Naive thymus-derived CD8-positive, alpha-beta T cell (primary cell): ENCODE data around the gene PROSER1. TPM values are rescaled to one million over a fixed set of nuclear protein-coding genes. Genes with fewer than 3 reads are reported as not detected.
A peak's percentile ranks its signal among the peaks of the same experiment; 100 is the strongest.
"Not testable (repeated sequence)": the region's sequence is repeated elsewhere in the genome, so short reads cannot be mapped to it uniquely, and the experiment has no call there.

Experiments
- ATAC-seq, 2 donors: fragments of 150-1000 bp; cut with Tn5 transposase in 1 of 2; sonication (Bioruptor Pico), chemical (Tn5 transposase) in 1 of 2; 1 replicate in 1 of 2; 2 replicates in 1 of 2; pipeline ENCODE4 v1.10.0; 2021; ENCODE audit warnings: mild to moderate bottlenecking in 2 of 2, moderate library complexity in 2 of 2
- POLR2A ChIA-PET: fragments of 350-600 bp; sonication (Branson Sonifier 250); formaldehyde crosslinking; loops from one replicate; lab custom pipeline; 2021; ENCODE audit warnings: antibody characterized with exemption; lab: Charles Lee
- DNase-seq, 10 donors: peaks; one replicate each; pipeline versions ENCODE4 v3.0.0 to v3.0.0-alpha.2; 2020 to 2022
- H3K27ac Mint-ChIP-seq, 10 donors: one replicate each; pipeline ENCODE4 v1.8.0; 2020 to 2022; ENCODE audit warnings: mild to moderate bottlenecking in 10 of 10, mixed read lengths in 10 of 10, moderate library complexity in 4 of 10, inconsistent platforms in 1 of 10
- H3K27me3 Mint-ChIP-seq, 5 donors: one replicate each; pipeline ENCODE4 v1.8.0; 2021 to 2022; ENCODE audit warnings: mixed read lengths in 5 of 5
- H3K36me3 Mint-ChIP-seq, 3 donors: one replicate each; pipeline ENCODE4 v1.8.0; 2020 to 2022; ENCODE audit warnings: mixed read lengths in 3 of 3, mild to moderate bottlenecking in 2 of 3, inconsistent platforms in 1 of 3
- H3K4me1 Mint-ChIP-seq, 4 donors: one replicate each; pipeline ENCODE4 v1.8.0; 2021 to 2022; ENCODE audit warnings: mixed read lengths in 4 of 4
- H3K4me3 Mint-ChIP-seq, 10 donors: one replicate each; pipeline ENCODE4 v1.8.0; 2020 to 2022; ENCODE audit warnings: mild to moderate bottlenecking in 10 of 10, mixed read lengths in 10 of 10, moderate library complexity in 6 of 10, inconsistent platforms in 1 of 10
- H3K9me3 Mint-ChIP-seq, 9 donors: one replicate each; pipeline ENCODE4 v1.8.0; 2020 to 2022; ENCODE audit warnings: mixed read lengths in 9 of 9, mild to moderate bottlenecking in 3 of 9, inconsistent platforms in 1 of 9, moderate library complexity in 1 of 9
- polyA plus RNA-seq, 3 donors: library from polyadenylated mRNA; unstranded; fragments of 300-500 nt; fragmentation: Illumina TruSeq; gene quantifications; one replicate each; pipeline ENCODE4 v1.2.3, GENCODE V29; 2021
- total RNA-seq, 8 experiments: library from RNA in 2 of 8; stranded (reverse) in 2 of 8; gene quantifications; one replicate each; pipeline ENCODE4 v1.2.3 and lab custom pipeline; 2021 to 2026

PROSER1 gene
- total and polyA plus RNA-seq, 5 experiments from 2014 or later = 6.8 to 53.1 (median 14.7) TPM

DNA sequence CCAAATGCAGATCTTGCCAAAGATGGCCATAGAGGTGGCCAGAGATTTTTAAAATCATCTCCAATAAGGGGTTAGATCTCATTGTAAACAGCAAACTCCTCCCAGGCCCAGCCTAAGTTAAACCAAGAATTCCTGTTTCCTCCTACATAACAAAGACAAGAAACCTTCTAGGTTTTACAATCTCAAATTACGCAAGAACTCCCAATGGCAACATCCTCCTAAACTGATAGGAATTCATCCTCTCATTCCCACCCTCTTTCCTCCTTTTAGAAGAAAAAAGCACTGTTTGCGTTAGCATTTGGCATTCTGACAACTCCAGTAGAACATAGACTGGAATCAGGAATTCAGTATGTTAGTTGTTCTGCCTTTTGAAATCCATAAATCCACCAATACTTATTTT, 14.6 kb downstream of the PROSER1 start:
- H3K4me1 Mint-ChIP-seq = peaks cover 0 to 5% (median 2%) of the 10 kb centered on the region in 4 donors
- POLR2A ChIA-PET = interaction anchor here (1.4 kb wide), 1 partner anchor 14 kb away, joined by 3 read pairs; the partner anchor contains the start of gene PROSER1
- H3K27ac Mint-ChIP-seq = peak overlapping the region in 2 of 10 donors; percentile 19 to 59
- DNase-seq (no peak), ATAC-seq (no peak)
- no peak overlapping the region for H3K4me3 Mint-ChIP-seq
- H3K9me3 Mint-ChIP-seq = no peaks in the 10 kb centered on the region
- no peaks in the 10 kb centered on the region for H3K27me3 Mint-ChIP-seq
- H3K36me3 Mint-ChIP-seq = peaks cover 8 to 91% (median 18%) of the 10 kb centered on the region in 3 donors

DNA sequence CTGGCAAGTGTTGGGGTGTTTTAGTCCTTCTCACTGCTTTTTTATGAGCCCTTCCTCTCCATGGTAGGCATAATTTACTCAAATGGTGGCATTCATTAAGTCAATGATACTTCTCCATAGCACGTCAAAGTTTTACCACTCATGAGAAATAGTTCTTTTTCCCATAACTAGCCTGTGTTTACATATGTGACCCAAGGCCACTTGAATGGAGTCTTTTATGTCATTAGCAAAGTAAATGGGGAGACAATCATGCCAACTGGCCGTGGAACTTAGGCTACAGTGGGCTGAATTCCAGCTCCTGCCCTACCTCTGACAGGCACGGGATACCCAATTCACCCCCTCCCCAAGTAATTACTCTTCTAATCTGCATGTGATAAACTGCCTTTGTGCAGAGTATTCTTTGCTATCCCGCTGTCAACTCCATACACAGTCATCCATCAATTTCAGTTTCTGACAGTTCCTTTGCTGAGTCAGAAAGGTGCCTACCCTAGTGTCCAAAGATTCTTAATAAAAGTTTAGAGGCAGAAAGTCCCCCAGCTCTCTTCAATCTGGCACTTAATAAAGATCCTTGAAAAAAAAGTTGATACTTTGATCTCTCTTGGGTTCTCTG, 16.9 kb downstream of the PROSER1 start:
- ATAC-seq = no peak

GRCh38 chr13:39016787-39017186, 21.1 kb downstream of the PROSER1 start:
- peak in 2 of 10 donors; percentile 5 for DNase-seq
- Mint-ChIP-seq H3K4me1 (peaks cover 0 to 8% (median 7%) of the 10 kb centered on the region in 4 donors), H3K27ac (peak overlapping the region in 3 of 10 donors; percentile 1 to 44 (median 24)), H3K36me3 (peaks cover 17 to 83% (median 24%) of the 10 kb centered on the region in 3 donors), H3K4me3 (no peak overlapping the region), H3K27me3 (no peaks in the 10 kb centered on the region), H3K9me3 (no peaks in the 10 kb centered on the region)
- ATAC-seq = peak in 1 of 2 donors; percentile 49
- POLR2A ChIA-PET = no interaction called here

More for the DNA sequence above, 16.9 kb downstream of the PROSER1 start:
- no peaks in the 10 kb centered on the region for H3K9me3 Mint-ChIP-seq
- peak overlapping the region in 2 of 10 donors; percentile 21 to 61 for H3K27ac Mint-ChIP-seq
- peaks cover 8 to 87% (median 18%) of the 10 kb centered on the region in 3 donors for H3K36me3 Mint-ChIP-seq
- peaks cover 0 to 6% (median 2%) of the 10 kb centered on the region in 4 donors for H3K4me1 Mint-ChIP-seq
- no peak overlapping the region for H3K4me3 Mint-ChIP-seq
- no peaks in the 10 kb centered on the region for H3K27me3 Mint-ChIP-seq
- no peak for DNase-seq
- POLR2A ChIA-PET = no interaction called here

DNA sequence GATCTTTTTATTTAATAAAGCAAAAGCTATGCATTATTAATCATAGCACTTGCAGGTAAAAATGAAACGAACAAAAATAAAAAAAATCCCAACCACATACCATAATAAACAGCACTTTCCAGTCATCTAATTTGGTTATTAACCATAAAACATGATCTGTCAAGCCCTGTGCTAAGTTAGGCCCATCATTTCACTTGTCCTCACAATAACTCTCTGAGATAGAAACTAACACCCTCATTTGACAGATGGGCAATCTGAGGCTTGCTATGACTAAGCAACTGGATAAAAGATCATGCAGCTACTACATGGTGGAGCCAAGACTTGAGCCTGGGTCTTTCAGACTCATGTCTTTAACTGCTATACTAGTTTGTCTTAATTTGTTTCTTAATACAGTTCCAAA, 21.8 kb downstream of the PROSER1 start:
- H3K9me3 Mint-ChIP-seq = no peaks in the 10 kb centered on the region
- no peak overlapping the region for H3K4me3 Mint-ChIP-seq
- ATAC-seq = no peak
- POLR2A ChIA-PET = no interaction called here
- peak overlapping the region in 1 of 10 donors; percentile 1 for H3K27ac Mint-ChIP-seq
- peaks cover 0 to 8% (median 7%) of the 10 kb centered on the region in 4 donors for H3K4me1 Mint-ChIP-seq
- no peak for DNase-seq
- peaks cover 20 to 83% (median 23%) of the 10 kb centered on the region in 3 donors for H3K36me3 Mint-ChIP-seq
- H3K27me3 Mint-ChIP-seq = no peaks in the 10 kb centered on the region

DNA sequence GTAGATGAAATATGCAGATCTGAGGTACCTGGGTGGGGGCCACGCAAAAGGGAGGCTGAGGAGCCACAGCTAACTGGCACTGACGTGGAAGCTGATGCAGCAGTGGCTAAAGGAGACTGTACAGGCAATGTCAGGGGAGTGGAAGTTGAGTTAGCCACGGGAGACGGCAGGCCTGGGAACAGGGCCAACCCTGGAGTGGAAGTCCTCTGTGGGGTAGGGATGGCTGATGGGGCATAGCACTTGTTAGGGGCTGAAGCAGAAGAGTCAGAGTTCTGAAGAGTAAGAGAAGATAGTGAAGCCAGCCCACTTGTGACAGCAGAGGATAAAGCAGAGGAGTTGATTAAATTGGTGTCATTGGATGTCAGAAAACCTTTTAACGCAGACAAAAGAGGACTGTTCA, 24.4 kb downstream of the PROSER1 start:
- Mint-ChIP-seq H3K27ac (peak overlapping the region in 2 of 10 donors; percentile 17 to 74), H3K27me3 (no peaks in the 10 kb centered on the region), H3K4me1 (peaks cover 0 to 8% (median 6%) of the 10 kb centered on the region in 4 donors), H3K36me3 (peaks cover 16 to 80% (median 34%) of the 10 kb centered on the region in 3 donors), H3K9me3 (no peaks in the 10 kb centered on the region), H3K4me3 (no peak overlapping the region)
- no peak for DNase-seq
- no peak for ATAC-seq
- POLR2A ChIA-PET = no interaction called here

DNA sequence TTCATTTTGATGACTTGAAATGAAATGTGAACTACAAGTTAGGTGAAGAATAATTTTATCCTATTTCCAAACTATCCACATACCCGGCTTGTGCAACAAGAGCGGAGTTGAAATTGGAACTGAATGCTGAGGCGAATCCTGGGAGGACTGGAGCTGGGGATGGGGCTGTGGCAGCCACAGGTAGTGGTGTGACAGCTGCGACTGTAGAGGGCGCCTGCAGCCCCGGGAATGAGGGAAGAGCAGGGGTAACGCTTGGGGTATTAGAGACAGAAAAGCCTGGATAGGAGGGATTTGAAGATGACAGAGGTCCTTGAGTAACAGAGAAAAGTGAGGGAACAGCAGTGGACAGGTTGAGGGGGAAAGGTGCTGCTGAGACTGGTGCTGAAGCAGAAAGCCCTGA, 25.3 kb downstream of the PROSER1 start:
- H3K36me3 Mint-ChIP-seq = peaks cover 16 to 77% (median 40%) of the 10 kb centered on the region in 3 donors
- no peak for ATAC-seq
- H3K9me3 Mint-ChIP-seq = no peaks in the 10 kb centered on the region
- no peaks in the 10 kb centered on the region for H3K27me3 Mint-ChIP-seq
- no peak overlapping the region for H3K4me3 Mint-ChIP-seq
- no peak for DNase-seq
- peaks cover 0 to 8% (median 3%) of the 10 kb centered on the region in 4 donors for H3K4me1 Mint-ChIP-seq
- peak overlapping the region in 2 of 10 donors; percentile 58 to 74 for H3K27ac Mint-ChIP-seq
- POLR2A ChIA-PET = no interaction called here

- POLR2A ChIA-PET, H3K27me3 Mint-ChIP-seq: not testable (repeated sequence)
- peak overlapping the region in 1 of 10 donors; percentile 3 for H3K27ac Mint-ChIP-seq
These were observed 31.3 kb downstream of the PROSER1 start for GRCh38 chr13:39006371-39007111.

GRCh38 chr13:38998739-38999138, 39.1 kb downstream of the PROSER1 start:
- no peak overlapping the region for H3K27ac Mint-ChIP-seq
- peaks cover 0 to 2% (median 0%) of the 10 kb centered on the region in 5 donors for H3K27me3 Mint-ChIP-seq
- POLR2A ChIA-PET = no interaction called here

More at GRCh38 chr13:39006371-39007111, 31.3 kb downstream of the PROSER1 start:
- ATAC-seq, DNase-seq, H3K9me3 Mint-ChIP-seq, H3K4me1 Mint-ChIP-seq: not testable (repeated sequence)
- Mint-ChIP-seq H3K4me3 (peak overlapping the region in 1 of 10 donors; percentile 34), H3K36me3 (peaks cover 0 to 28% (median 20%) of the 10 kb centered on the region in 3 donors)

GRCh38 chr13:38993381-38993780, 44.5 kb downstream of the PROSER1 start:
- DNase-seq (no peak), ATAC-seq (no peak)
- POLR2A ChIA-PET = no interaction called here
- peaks cover 0 to 2% (median 0%) of the 10 kb centered on the region in 5 donors for H3K27me3 Mint-ChIP-seq
- H3K4me1 Mint-ChIP-seq = no peaks in the 10 kb centered on the region
- H3K27ac Mint-ChIP-seq = no peak overlapping the region
- no peaks in the 10 kb centered on the region for H3K36me3 Mint-ChIP-seq
- no peak overlapping the region for H3K4me3 Mint-ChIP-seq
- no peaks in the 10 kb centered on the region for H3K9me3 Mint-ChIP-seq

More at GRCh38 chr13:38998739-38999138, 39.1 kb downstream of the PROSER1 start:
- H3K36me3 Mint-ChIP-seq = no peaks in the 10 kb centered on the region
- no peaks in the 10 kb centered on the region for H3K4me1 Mint-ChIP-seq
- no peaks in the 10 kb centered on the region for H3K9me3 Mint-ChIP-seq
- DNase-seq (no peak), ATAC-seq (no peak)
- H3K4me3 Mint-ChIP-seq = no peak overlapping the region

DNA sequence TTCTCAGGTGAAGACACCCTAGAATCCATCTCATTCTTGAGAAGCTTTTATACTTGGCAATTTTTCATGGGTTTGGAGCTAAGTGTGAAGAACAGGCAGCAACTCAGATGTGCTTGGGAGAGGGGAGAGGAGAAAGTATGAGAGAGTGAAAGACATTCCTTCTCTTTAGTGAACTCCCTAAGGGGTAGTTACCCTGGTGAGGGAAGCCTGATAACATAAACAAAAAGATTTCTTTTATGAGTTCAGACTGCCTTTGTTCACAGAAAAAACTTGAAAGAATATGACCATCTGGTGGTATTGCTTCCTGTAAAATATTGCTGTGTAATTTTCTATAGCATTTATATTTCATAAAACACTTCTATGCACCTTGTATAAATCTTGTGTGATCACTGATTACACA, 47.2 kb downstream of the PROSER1 start, which contains the start of gene STOML3:
TSS of gene STOML3 (minus strand) at position 139 of the 400 bp plus-strand sequence. CDS start at position 29, 110 bp downstream.
- no peaks in the 10 kb centered on the region for H3K4me1 Mint-ChIP-seq
- no peaks in the 10 kb centered on the region for H3K36me3 Mint-ChIP-seq
- DNase-seq (no peak), ATAC-seq (no peak)
- no peak within 1 kb of the TSS for H3K4me3 Mint-ChIP-seq
- no peaks in the 10 kb centered on the region for H3K9me3 Mint-ChIP-seq
- peaks cover 0 to 2% (median 0%) of the 10 kb centered on the region in 5 donors for H3K27me3 Mint-ChIP-seq
- peak within 1 kb of the TSS in 1 of 10 donors; percentile 54 for H3K27ac Mint-ChIP-seq
- POLR2A ChIA-PET = no interaction called here

- no peaks in the 10 kb centered on the region for H3K4me1 Mint-ChIP-seq
- H3K27ac Mint-ChIP-seq = no peak overlapping the region
- ATAC-seq (no peak), DNase-seq (no peak)
- H3K9me3 Mint-ChIP-seq = peaks cover 8 to 23% (median 14%) of the 10 kb centered on the region in 9 donors
- peaks cover 3 to 24% (median 11%) of the 10 kb centered on the region in 5 donors for H3K27me3 Mint-ChIP-seq
- POLR2A ChIA-PET = no interaction called here
- H3K4me3 Mint-ChIP-seq = no peak overlapping the region
- peaks cover 0 to 13% (median 0%) of the 10 kb centered on the region in 3 donors for H3K36me3 Mint-ChIP-seq
These were observed 56.8 kb downstream of the PROSER1 start for GRCh38 chr13:38981096-38981495.

GRCh38 chr13:38980750-38981078, 57.2 kb downstream of the PROSER1 start:
- no peaks in the 10 kb centered on the region for H3K4me1 Mint-ChIP-seq
- no peak overlapping the region for H3K4me3 Mint-ChIP-seq
- peaks cover 0 to 13% (median 0%) of the 10 kb centered on the region in 3 donors for H3K36me3 Mint-ChIP-seq
- no peak overlapping the region for H3K27ac Mint-ChIP-seq
- H3K27me3 Mint-ChIP-seq = peaks cover 3 to 24% (median 11%) of the 10 kb centered on the region in 5 donors
- peaks cover 8 to 23% (median 14%) of the 10 kb centered on the region in 9 donors for H3K9me3 Mint-ChIP-seq
- ATAC-seq (no peak), DNase-seq (no peak)
- POLR2A ChIA-PET = no interaction called here
